Osteocyte (in vitro differentiated cells): ENCODE results near the gene PADI1. TPM values are rescaled to one million over a fixed set of nuclear protein-coding genes. Genes with fewer than 3 reads are reported as not detected.

ENCODE experiments used
- DNase-seq: peaks from one replicate; pipeline ENCODE4 v3.0.0; 2021; ENCODE audit warnings: mixed read lengths; ENCODE audit not compliant: unreplicated experiment; ENCODE audit errors: extremely low spot score
- H3K27ac Mint-ChIP-seq: one replicate; pipeline ENCODE4 v1.8.0; 2021; ENCODE audit warnings: mild to moderate bottlenecking, mixed read lengths; ENCODE audit not compliant: unreplicated experiment
- H3K27me3 Mint-ChIP-seq: one replicate; pipeline ENCODE4 v1.8.0; 2021; ENCODE audit warnings: mixed read lengths; ENCODE audit not compliant: unreplicated experiment
- H3K36me3 Mint-ChIP-seq: one replicate; pipeline ENCODE4 v1.8.0; 2021; ENCODE audit warnings: mixed read lengths; ENCODE audit not compliant: unreplicated experiment
- H3K4me1 Mint-ChIP-seq: one replicate; pipeline ENCODE4 v1.8.0; 2021; ENCODE audit warnings: mixed read lengths; ENCODE audit not compliant: unreplicated experiment
- H3K4me3 Mint-ChIP-seq: one replicate; pipeline ENCODE4 v1.8.0; 2021; ENCODE audit warnings: mild to moderate bottlenecking, moderate library complexity, mixed read lengths; ENCODE audit not compliant: unreplicated experiment
- H3K9me3 Mint-ChIP-seq: one replicate; pipeline ENCODE4 v1.8.0; 2021; ENCODE audit warnings: mixed read lengths; ENCODE audit not compliant: unreplicated experiment
- CTCF ChIP-seq: fragments of 200-600 bp; sonication (generic); IDR thresholded peaks from 2 replicates; pipeline ENCODE4 v1.5.0; 2021; ENCODE audit warnings: antibody characterized with exemption, mild to moderate bottlenecking, moderate library complexity
- total RNA-seq: library from RNA; stranded (reverse); gene quantifications from 2 replicates; pipeline ENCODE4 v1.2.1, GENCODE V29; 2021

The PADI1 gene
- total RNA-seq, 1 donor from 2014 or later, result 1.7 TPM

- Mint-ChIP-seq H3K4me3 (no peak overlapping the region), H3K36me3 (peaks cover 4% of the 10 kb centered on the region), H3K27me3 (peaks cover 6% of the 10 kb centered on the region), H3K4me1 (peaks cover 5% of the 10 kb centered on the region), H3K9me3 (peaks cover 5% of the 10 kb centered on the region), H3K27ac (no peak overlapping the region)
- no peak for DNase-seq
- TF ChIP-seq CTCF, result no peak
These were observed 53.8 kb downstream of the PADI1 start for GRCh38 chr1:17258758-17259130.

GRCh38 chr1:17259233-17259873 is 54.4 kb downstream of the PADI1 start:
- DNase-seq, result no peak
- peaks cover 5% of the 10 kb centered on the region for H3K4me1 Mint-ChIP-seq
- H3K27me3 Mint-ChIP-seq, result peaks cover 6% of the 10 kb centered on the region
- peaks cover 5% of the 10 kb centered on the region for H3K9me3 Mint-ChIP-seq
- peaks cover 4% of the 10 kb centered on the region for H3K36me3 Mint-ChIP-seq
- H3K4me3 Mint-ChIP-seq, result no peak overlapping the region
- no peak overlapping the region for H3K27ac Mint-ChIP-seq
- no peak for TF ChIP-seq CTCF

- peaks cover 5% of the 10 kb centered on the region for H3K4me1 Mint-ChIP-seq
- no peak for TF ChIP-seq CTCF
- peaks cover 4% of the 10 kb centered on the region for H3K36me3 Mint-ChIP-seq
- DNase-seq, result no peak
- H3K27me3 Mint-ChIP-seq, result peaks cover 6% of the 10 kb centered on the region
- no peak overlapping the region for H3K4me3 Mint-ChIP-seq
- no peak overlapping the region for H3K27ac Mint-ChIP-seq
- peaks cover 5% of the 10 kb centered on the region for H3K9me3 Mint-ChIP-seq
These were observed 55.3 kb downstream of the PADI1 start for GRCh38 chr1:17260264-17260663.

GRCh38 chr1:17260738-17261137 is 55.8 kb downstream of the PADI1 start:
- H3K27ac Mint-ChIP-seq, result no peak overlapping the region
- H3K9me3 Mint-ChIP-seq, result peaks cover 5% of the 10 kb centered on the region
- H3K4me1 Mint-ChIP-seq, result peaks cover 5% of the 10 kb centered on the region
- TF ChIP-seq CTCF, result no peak
- H3K4me3 Mint-ChIP-seq, result no peak overlapping the region
- peaks cover 4% of the 10 kb centered on the region for H3K36me3 Mint-ChIP-seq
- peaks cover 6% of the 10 kb centered on the region for H3K27me3 Mint-ChIP-seq
- no peak for DNase-seq

GRCh38 chr1:17263936-17264335 is 59.0 kb downstream of the PADI1 start:
- H3K4me1 Mint-ChIP-seq, result peaks cover 5% of the 10 kb centered on the region
- H3K27me3 Mint-ChIP-seq, result peaks cover 6% of the 10 kb centered on the region
- H3K4me3 Mint-ChIP-seq, result no peak overlapping the region
- peaks cover 4% of the 10 kb centered on the region for H3K36me3 Mint-ChIP-seq
- no peak for TF ChIP-seq CTCF
- no peak overlapping the region for H3K27ac Mint-ChIP-seq
- peaks cover 5% of the 10 kb centered on the region for H3K9me3 Mint-ChIP-seq
- no peak for DNase-seq
